ENCODE results near the gene MGAT3. TPM values are rescaled to one million over a fixed set of nuclear protein-coding genes. Genes with fewer than 3 reads are reported as not detected.

The MGAT3 gene
- total and polyA plus RNA-seq, 2 donors from 2014 or later, result 2.7 to 5.4 TPM

GRCh38 chr22:39454385-39454871 lies 2.4 kb upstream of the MGAT3 start:
- peak in 3 of 5 donors; percentile 35 to 75 (median 66) for DNase-seq
- Histone ChIP-seq H3K9ac (ENCODE audit: low read length in 3 of 3) (no peak overlapping the region), H3K4me1 (ENCODE audit: control insufficient read depth in 2 of 3, insufficient read depth in 2 of 3, low read depth in 1 of 3, low read length in 3 of 3) (no peaks in the 10 kb centered on the region), H3K36me3 (ENCODE audit: control insufficient read depth in 2 of 3, insufficient read depth in 3 of 3, low read length in 3 of 3) (no peaks in the 10 kb centered on the region), H3K27ac (ENCODE audit: low read depth in 2 of 2, low read length in 2 of 2) (no peak overlapping the region), H3K9me3 (ENCODE audit: control insufficient read depth in 2 of 3, insufficient read depth in 1 of 3, low read length in 3 of 3) (no peaks in the 10 kb centered on the region), H3K27me3 (ENCODE audit: control insufficient read depth, insufficient read depth, low read length) (no peaks in the 10 kb centered on the region), H3K4me3 (ENCODE audit: low read length in 3 of 3) (no peak overlapping the region)
- intact Hi-C loops (cut with DNase I), result no loop called here
- TF ChIP-seq CTCF (IDR thresholded peaks at IDR 0.05; ENCODE audit: borderline replicate concordance, extremely low read depth, insufficient read depth), result no peak
- FAIRE-seq, result no peak

- Histone ChIP-seq H3K36me3 (ENCODE audit: control insufficient read depth in 2 of 3, insufficient read depth in 3 of 3, low read length in 3 of 3) (no peaks in the 10 kb centered on the region), H3K9ac (ENCODE audit: low read length in 3 of 3) (no peak overlapping the region), H3K4me1 (ENCODE audit: control insufficient read depth in 2 of 3, insufficient read depth in 2 of 3, low read depth in 1 of 3, low read length in 3 of 3) (peaks cover 0 to 2% (median 0%) of the 10 kb centered on the region in 3 donors), H3K27ac (ENCODE audit: low read depth in 2 of 2, low read length in 2 of 2) (no peak overlapping the region), H3K9me3 (ENCODE audit: control insufficient read depth in 2 of 3, insufficient read depth in 1 of 3, low read length in 3 of 3) (no peaks in the 10 kb centered on the region), H3K4me3 (ENCODE audit: low read length in 3 of 3) (no peak overlapping the region), H3K27me3 (ENCODE audit: control insufficient read depth, insufficient read depth, low read length) (no peaks in the 10 kb centered on the region)
- FAIRE-seq (no peak), DNase-seq (no peak)
- TF ChIP-seq CTCF (IDR thresholded peaks at IDR 0.05; ENCODE audit: borderline replicate concordance, extremely low read depth, insufficient read depth), result no peak
- intact Hi-C loops (cut with DNase I), result no loop called here
These were observed 365 bp downstream of the MGAT3 start for GRCh38 chr22:39457198-39457555.

- intact Hi-C loops (cut with DNase I), result no loop called here
These were observed 988 bp downstream of the MGAT3 start for GRCh38 chr22:39457556-39458443.

More at GRCh38 chr22:39457556-39458443, 988 bp downstream of the MGAT3 start:
- DNase-seq, result peak in 2 of 5 donors; percentile 41 to 63
- Histone ChIP-seq H3K36me3 (ENCODE audit: control insufficient read depth in 2 of 3, insufficient read depth in 3 of 3, low read length in 3 of 3) (no peaks in the 10 kb centered on the region), H3K4me1 (ENCODE audit: control insufficient read depth in 2 of 3, insufficient read depth in 2 of 3, low read depth in 1 of 3, low read length in 3 of 3) (peaks cover 0 to 5% (median 0%) of the 10 kb centered on the region in 3 donors), H3K9me3 (ENCODE audit: control insufficient read depth in 2 of 3, insufficient read depth in 1 of 3, low read length in 3 of 3) (no peaks in the 10 kb centered on the region), H3K27ac (ENCODE audit: low read depth in 2 of 2, low read length in 2 of 2) (no peak overlapping the region), H3K27me3 (ENCODE audit: control insufficient read depth, insufficient read depth, low read length) (no peaks in the 10 kb centered on the region), H3K4me3 (ENCODE audit: low read length in 3 of 3) (peak overlapping the region in 2 of 3 donors; percentile 37), H3K9ac (ENCODE audit: low read length in 3 of 3) (peak overlapping the region in 1 of 3 donors; percentile 26)
- no peak for FAIRE-seq
- TF ChIP-seq CTCF (IDR thresholded peaks at IDR 0.05; ENCODE audit: borderline replicate concordance, extremely low read depth, insufficient read depth), result no peak

Data from kidney (tissue), 14 donors.